Measurements from ENCODE around the gene COG5.

The COG5 gene

GRCh38 chr7:107212725-107213124 lies 351.0 kb downstream of the COG5 start:
- H3K4me3 ChIP-seq (ENCODE audit: low read length) = no peak overlapping the region
- no peak overlapping the region for H3K4me2 ChIP-seq (ENCODE audit: low read length)
- no peak for TF ChIP-seq EZH2phosphoT487 (IDR thresholded peaks at IDR 0.05; ENCODE audit: borderline replicate concordance, low read length)
- TF ChIP-seq, protein P1, sequence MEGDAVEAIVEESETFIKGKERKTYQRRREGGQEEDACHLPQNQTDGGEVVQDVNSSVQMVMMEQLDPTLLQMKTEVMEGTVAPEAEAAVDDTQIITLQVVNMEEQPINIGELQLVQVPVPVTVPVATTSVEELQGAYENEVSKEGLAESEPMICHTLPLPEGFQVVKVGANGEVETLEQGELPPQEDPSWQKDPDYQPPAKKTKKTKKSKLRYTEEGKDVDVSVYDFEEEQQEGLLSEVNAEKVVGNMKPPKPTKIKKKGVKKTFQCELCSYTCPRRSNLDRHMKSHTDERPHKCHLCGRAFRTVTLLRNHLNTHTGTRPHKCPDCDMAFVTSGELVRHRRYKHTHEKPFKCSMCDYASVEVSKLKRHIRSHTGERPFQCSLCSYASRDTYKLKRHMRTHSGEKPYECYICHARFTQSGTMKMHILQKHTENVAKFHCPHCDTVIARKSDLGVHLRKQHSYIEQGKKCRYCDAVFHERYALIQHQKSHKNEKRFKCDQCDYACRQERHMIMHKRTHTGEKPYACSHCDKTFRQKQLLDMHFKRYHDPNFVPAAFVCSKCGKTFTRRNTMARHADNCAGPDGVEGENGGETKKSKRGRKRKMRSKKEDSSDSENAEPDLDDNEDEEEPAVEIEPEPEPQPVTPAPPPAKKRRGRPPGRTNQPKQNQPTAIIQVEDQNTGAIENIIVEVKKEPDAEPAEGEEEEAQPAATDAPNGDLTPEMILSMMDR (IDR thresholded peaks at IDR 0.05; ENCODE audit: low read depth, low read length, poor library complexity, severe bottlenecking) = no peak
- no peaks in the 10 kb centered on the region for H3K36me3 ChIP-seq (ENCODE audit: control insufficient read depth, low read length)
- no peaks in the 10 kb centered on the region for H3K9me2 ChIP-seq (replicated peaks; ENCODE audit: control insufficient read depth, low read length)
- no peaks in the 10 kb centered on the region for H4K20me1 ChIP-seq (ENCODE audit: control insufficient read depth, insufficient read depth, low read depth, low read length)
- no peaks in the 10 kb centered on the region for H3K27me3 ChIP-seq (ENCODE audit: control insufficient read depth, low read length)
- H3K4me1 ChIP-seq (ENCODE audit: control insufficient read depth, low read length) = peaks cover 6% of the 10 kb centered on the region
- H3F3A ChIP-seq (ENCODE audit: control insufficient read depth, insufficient read depth) = no peaks in the 10 kb centered on the region
- no peaks in the 10 kb centered on the region for H3K79me2 ChIP-seq (ENCODE audit: control insufficient read depth, low read length)
- no peak overlapping the region for H3K27ac ChIP-seq (ENCODE audit: low read depth, low read length)
- no peaks in the 10 kb centered on the region for H3K9me3 ChIP-seq (ENCODE audit: control insufficient read depth, insufficient read depth, low read length)

GRCh38 chr7:107210400-107210799 lies 353.3 kb downstream of the COG5 start:
- Histone ChIP-seq H3K4me1 (ENCODE audit: control insufficient read depth, low read length) (peaks cover 6% of the 10 kb centered on the region), H3K9me2 (replicated peaks; ENCODE audit: control insufficient read depth, low read length) (no peaks in the 10 kb centered on the region), H3K27ac (ENCODE audit: low read depth, low read length) (no peak overlapping the region), H3K4me2 (ENCODE audit: low read length) (no peak overlapping the region), H3K27me3 (ENCODE audit: control insufficient read depth, low read length) (no peaks in the 10 kb centered on the region), H4K20me1 (ENCODE audit: control insufficient read depth, insufficient read depth, low read depth, low read length) (no peaks in the 10 kb centered on the region), H3K9me3 (ENCODE audit: control insufficient read depth, insufficient read depth, low read length) (no peaks in the 10 kb centered on the region), H3K36me3 (ENCODE audit: control insufficient read depth, low read length) (peaks cover 4% of the 10 kb centered on the region; the same call in 1 of the 2 replicates), H3K79me2 (ENCODE audit: control insufficient read depth, low read length) (no peaks in the 10 kb centered on the region), H3K4me3 (ENCODE audit: low read length) (no peak overlapping the region), H3F3A (ENCODE audit: control insufficient read depth, insufficient read depth) (no peaks in the 10 kb centered on the region)
- TF ChIP-seq EZH2phosphoT487 (IDR thresholded peaks at IDR 0.05; ENCODE audit: borderline replicate concordance, low read length) = no peak
- TF ChIP-seq, protein P1 (IDR thresholded peaks at IDR 0.05; ENCODE audit: low read depth, low read length, poor library complexity, severe bottlenecking) = peak; percentile 16

- H3K27me3 ChIP-seq (ENCODE audit: control insufficient read depth, low read length) = no peaks in the 10 kb centered on the region
- H3K4me1 ChIP-seq (ENCODE audit: control insufficient read depth, low read length) = peaks cover 6% of the 10 kb centered on the region
- H3K9me2 ChIP-seq (replicated peaks; ENCODE audit: control insufficient read depth, low read length) = no peaks in the 10 kb centered on the region
- TF ChIP-seq, protein P1 (IDR thresholded peaks at IDR 0.05; ENCODE audit: low read depth, low read length, poor library complexity, severe bottlenecking) = no peak
- no peak for TF ChIP-seq EZH2phosphoT487 (IDR thresholded peaks at IDR 0.05; ENCODE audit: borderline replicate concordance, low read length)
- no peaks in the 10 kb centered on the region for H3F3A ChIP-seq (ENCODE audit: control insufficient read depth, insufficient read depth)
- H3K79me2 ChIP-seq (ENCODE audit: control insufficient read depth, low read length) = no peaks in the 10 kb centered on the region
- H3K4me2 ChIP-seq (ENCODE audit: low read length) = no peak overlapping the region
- no peaks in the 10 kb centered on the region for H4K20me1 ChIP-seq (ENCODE audit: control insufficient read depth, insufficient read depth, low read depth, low read length)
- no peaks in the 10 kb centered on the region for H3K9me3 ChIP-seq (ENCODE audit: control insufficient read depth, insufficient read depth, low read length)
- peaks cover 4% of the 10 kb centered on the region; the same call in 1 of the 2 replicates for H3K36me3 ChIP-seq (ENCODE audit: control insufficient read depth, low read length)
- H3K27ac ChIP-seq (ENCODE audit: low read depth, low read length) = no peak overlapping the region
- no peak overlapping the region for H3K4me3 ChIP-seq (ENCODE audit: low read length)
Measured at GRCh38 chr7:107209565-107209964, 354.2 kb downstream of the COG5 start.

Data from DOHH2 (cell line).